MM.1S (cell line): Measurements from ENCODE around the gene MRPS14.

ENCODE experiments used
- CTCF ChIP-seq: fragments of 300-600 bp; sonication (generic); IDR thresholded peaks from 2 replicates; pipeline ENCODE4 v1.5.1; 2016; ENCODE audit warnings: antibody characterized with exemption, low read length, mixed read lengths
- EZH2 ChIP-seq: fragments of 300-600 bp; sonication (generic); optimal IDR thresholded peaks from 2 replicates; pipeline ENCODE3; 2017; ENCODE audit warnings: low read depth, mild to moderate bottlenecking, antibody characterized with exemption, low read length, mixed read lengths
- EZH2phosphoT487 ChIP-seq: fragments of 300-600 bp; sonication (generic); IDR thresholded peaks from 2 replicates; pipeline ENCODE4 v1.6.1; 2018; ENCODE audit warnings: antibody characterized with exemption, low read length

DNA sequence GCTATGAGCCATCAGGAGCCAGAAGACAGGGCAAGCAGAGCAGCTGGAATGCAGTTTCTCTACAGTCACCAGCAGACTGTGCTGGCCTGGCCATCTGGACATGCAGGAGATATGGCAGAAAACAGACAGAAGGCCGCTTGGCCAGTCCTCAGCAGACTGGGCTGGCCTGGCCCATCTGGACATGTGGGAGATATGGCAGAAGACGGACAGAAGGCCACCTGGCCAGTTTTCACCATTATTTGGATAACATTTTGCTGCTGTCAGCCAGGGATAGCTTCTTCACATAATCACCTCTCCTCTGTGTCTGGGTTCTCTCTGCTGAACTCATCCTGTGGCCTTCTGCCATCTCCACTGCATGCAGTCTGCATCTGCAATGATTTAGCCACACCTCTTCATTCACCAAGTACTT, 48.5 kb downstream of the MRPS14 start:
- TF ChIP-seq CTCF, result no peak
- TF ChIP-seq EZH2, result no peak
- TF ChIP-seq EZH2phosphoT487, result no peak
